GM18508 (cell line): Measurements from ENCODE around the gene SSH3.

Experiments
- ATAC-seq: cut with Tn5 transposase; IDR thresholded peaks from one replicate; pipeline ENCODE4 v1.9.1; 2021; ENCODE audit warnings: moderate number of reproducible peaks; ENCODE audit not compliant: insufficient read depth, unreplicated experiment

SSH3 gene

GRCh38 chr11:67268081-67268961 lies 35.0 kb upstream of the SSH3 start:
- no peak for ATAC-seq

DNA sequence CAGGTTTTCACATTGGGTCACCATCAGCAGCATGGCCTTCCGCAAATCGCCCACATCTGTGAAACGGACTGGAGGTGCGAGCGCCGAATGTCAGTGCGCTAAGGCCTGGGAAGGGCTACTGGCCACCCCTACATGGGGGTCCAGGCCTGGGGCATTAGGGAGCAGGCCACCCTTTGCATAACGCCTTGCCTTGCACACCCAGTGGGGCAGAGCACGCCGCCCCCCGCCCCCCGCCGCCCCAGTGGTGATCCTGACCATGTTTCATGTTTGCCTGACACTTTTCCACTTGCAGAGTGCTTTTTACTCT lies 34.4 kb upstream of the SSH3 start:
- no peak for ATAC-seq

GRCh38 chr11:67269401-67270255 lies 33.7 kb upstream of the SSH3 start:
- no peak for ATAC-seq

- no peak for ATAC-seq
Observed at GRCh38 chr11:67270256-67271204, 32.8 kb upstream of the SSH3 start.

DNA sequence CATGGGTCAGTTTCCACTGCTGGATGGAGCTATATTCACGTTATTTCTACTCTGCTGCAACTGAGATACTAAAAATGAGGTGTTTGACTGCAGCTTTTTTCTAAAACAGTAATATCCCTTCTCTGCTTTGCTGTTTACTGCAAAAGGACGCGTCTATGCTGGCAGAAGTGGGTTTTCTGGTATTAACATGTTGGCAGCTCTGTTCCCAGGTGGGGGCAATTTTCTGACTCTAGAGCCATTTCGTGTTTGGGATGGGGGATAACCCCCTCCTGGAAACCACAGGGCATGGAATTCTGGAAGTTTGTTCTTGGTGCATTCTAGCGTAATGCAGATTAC lies 32.2 kb upstream of the SSH3 start:
- ATAC-seq, result no peak

GRCh38 chr11:67271541-67272284 lies 31.6 kb upstream of the SSH3 start:
- ATAC-seq, result no peak

GRCh38 chr11:67272327-67273259 lies 30.7 kb upstream of the SSH3 start:
- ATAC-seq, result no peak

DNA sequence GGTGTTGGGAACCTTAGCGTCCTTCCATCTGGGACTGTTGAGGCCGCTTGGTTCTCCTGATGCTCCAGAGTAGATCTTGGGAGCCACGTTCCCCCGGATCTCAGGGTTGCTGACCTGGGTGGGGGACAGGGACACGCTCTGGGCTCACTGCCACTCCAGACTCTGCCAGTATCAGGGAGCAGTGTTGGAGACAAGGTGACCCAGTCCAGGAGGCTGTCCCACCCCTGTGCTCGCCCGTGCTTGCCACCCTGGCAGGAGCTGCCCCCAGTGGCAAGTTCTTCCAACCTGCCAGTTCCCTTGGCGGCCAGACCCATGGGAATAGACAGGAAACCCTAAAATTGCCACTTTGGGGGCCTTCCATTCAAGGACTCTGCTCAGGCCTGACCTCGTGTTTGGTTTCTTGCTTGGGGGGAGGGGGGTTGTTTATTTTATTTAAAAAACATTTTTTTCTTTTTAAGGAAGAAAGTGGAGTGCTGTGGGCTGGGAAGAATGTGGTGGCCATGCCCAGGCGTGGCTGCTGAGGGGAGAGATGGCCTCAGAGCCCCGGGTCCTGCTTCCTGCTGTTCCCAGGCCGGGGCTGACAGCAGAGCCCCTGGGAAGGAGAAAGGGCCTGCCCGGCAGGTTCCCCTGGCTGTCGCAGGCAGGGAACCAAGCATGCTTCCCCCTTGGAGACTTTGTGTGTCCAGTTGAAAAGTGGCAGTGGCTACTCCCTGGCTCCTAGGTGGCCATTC lies 29.9 kb upstream of the SSH3 start:
- ATAC-seq, result no peak

GRCh38 chr11:67274768-67275605 lies 28.3 kb upstream of the SSH3 start:
- no peak for ATAC-seq

DNA sequence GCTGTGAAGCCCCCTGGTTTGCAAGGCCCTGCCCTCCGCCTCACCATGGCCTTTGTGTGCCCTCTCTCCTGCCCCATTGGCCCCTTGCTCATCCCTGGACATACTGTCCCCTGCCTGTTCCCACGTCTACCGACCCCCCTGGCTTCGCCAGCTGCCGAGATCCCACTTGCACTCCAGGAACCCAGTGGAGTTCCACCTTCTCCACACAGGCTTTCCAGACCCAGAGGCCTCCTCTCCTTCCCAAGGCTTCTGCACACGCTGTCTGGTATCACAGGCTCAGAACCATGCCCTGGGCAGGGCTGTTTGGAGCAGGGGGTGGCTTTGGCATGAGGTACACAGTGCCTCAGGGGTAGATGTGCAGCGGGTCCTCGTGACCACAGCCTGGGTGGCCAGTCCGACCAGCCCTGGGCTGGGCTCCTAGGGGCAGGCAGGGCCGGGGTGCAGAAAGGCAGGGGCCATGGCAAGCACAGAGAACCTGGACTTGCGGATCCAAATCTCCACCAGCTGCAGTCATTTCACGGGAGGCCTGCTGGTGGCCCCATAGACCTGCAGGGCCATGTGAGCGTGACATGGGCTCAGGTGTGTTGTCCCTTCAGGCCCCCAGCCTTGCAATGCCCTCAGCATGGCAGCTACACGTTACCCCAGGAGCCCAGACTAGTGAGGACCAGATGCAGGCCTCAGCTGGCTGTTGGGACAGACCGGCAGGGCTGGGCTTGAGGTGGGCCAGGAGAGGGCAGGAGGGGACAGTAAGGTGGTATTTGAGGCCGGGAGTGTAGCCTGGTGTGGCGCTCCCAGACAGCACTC lies 27.5 kb upstream of the SSH3 start:
- no peak for ATAC-seq

- no peak for ATAC-seq
Observed at GRCh38 chr11:67276781-67277230, 26.5 kb upstream of the SSH3 start.

DNA sequence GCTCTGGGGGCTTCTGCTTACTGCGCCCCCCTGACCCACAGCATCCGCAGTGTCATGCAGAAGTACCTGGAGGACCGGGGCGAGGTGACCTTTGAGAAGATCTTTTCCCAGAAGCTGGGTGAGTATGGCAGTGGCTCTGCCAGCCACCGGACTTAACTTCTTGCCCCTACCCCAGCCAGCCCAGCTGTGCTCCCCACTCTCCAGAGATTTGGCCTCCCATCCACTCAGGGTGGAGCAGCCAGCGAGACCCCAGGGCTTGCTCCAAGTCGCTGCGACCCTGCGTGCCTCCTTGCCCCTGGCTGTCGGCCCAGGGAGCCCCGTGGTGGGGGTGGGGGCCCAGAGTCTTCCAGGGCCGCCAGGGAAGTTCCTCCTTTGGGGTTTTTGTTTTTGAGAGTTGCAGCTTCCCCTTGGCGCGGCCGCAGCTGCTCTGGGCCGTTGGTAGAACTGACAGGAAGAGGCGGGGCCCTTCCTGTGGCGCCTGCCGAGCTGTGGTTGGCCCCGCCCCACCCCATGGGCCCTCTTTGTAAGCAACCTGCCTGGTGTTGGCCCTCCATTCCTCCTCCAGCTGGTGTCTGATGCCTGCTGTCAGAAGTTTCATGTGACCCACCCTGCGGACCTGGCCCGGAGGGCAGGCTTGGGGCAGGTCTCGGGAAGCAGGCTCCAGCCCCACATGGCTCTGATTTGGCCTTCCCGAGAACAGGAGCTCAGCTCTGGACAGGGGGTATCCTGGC lies 25.9 kb upstream of the SSH3 start:
- ATAC-seq, result no peak

GRCh38 chr11:67278135-67278938 lies 25.0 kb upstream of the SSH3 start:
- ATAC-seq, result no peak

DNA sequence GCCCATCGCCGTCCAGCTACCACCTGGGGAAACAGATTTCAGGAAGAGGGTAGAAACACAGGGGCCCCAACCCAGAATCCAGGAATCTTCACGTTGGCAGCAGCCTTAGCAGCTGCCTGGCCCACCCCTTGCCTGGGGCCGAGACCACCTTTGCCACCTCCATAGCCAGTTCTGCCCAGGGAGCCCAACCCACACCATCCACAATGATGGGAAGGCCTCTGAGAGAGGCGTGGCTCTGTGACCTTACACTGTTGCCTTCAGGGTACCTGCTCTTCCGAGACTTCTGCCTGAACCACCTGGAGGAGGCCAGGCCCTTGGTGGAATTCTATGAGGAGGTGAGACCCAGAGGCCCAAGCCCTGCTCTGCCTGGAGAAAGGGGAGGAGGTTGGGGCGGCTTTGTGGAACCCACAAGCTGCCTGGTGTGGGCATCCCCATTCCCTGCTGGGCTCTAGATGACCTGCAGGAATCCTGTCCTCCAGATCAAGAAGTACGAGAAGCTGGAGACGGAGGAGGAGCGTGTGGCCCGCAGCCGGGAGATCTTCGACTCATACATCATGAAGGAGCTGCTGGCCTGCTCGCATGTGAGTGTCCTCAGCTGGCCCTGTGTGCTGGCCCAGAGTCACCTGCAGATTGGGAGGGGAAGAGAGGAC lies 24.3 kb upstream of the SSH3 start:
- no peak for ATAC-seq
